HG02610 (cell line): ENCODE results near the gene PROSER2.

Source experiments
- ATAC-seq: cut with Tn5 transposase; IDR thresholded peaks from one replicate; pipeline ENCODE4 v1.9.1; 2021; ENCODE audit warnings: mild to moderate bottlenecking, moderate library complexity; ENCODE audit not compliant: unreplicated experiment

Gene PROSER2

DNA sequence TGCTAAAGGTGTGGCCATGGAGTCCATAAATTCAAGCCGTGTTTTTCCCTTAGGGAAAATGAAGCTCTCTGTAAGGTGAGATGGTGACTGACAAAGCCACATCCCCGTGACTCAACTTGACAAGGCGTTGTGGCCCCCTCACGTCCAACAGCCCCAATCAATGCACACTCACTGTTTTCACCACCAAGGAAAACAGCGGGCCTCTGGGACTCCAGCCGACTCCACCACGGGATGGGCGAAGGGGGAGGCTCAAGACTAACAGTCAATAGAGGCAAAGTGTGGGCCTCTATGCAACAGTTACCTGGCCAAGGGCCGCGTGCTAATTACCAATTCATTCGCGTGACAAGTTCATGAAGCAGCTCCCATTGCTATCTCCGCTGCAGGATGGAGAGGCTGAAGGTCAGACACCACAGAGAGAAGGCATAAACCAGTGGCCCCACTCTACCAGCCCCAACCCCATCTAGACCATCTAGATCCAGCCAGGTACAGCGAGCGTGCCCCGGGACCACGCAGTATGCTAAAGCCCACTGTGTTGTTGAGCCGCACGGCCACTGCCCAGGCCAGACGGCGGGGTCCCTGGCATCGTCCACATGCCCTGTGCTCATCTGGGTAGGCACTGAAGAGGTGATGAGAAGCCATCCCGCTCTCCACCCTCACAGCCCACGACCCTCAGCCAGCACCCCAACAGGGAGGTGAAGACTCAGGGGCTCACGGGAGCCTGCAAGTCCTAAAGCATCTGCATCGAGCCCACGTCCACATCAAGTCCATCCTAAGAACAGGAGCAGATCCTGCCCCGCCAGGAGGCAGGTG is 76.1 kb downstream of the PROSER2 start:
- no peak for ATAC-seq

DNA sequence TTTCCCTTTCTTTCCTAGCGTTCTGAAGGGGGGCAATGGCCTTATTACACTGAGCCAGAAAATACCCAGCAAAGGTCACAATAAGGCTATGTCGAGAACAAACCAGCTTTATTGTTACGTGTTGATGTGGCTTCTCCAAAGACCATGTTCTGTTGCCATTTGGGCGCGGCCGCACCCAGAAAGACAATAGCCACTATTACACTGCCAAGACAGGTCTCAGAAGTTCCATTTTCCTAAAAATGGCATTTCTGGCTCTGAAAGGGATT is 77.8 kb downstream of the PROSER2 start:
- ATAC-seq = no peak

DNA sequence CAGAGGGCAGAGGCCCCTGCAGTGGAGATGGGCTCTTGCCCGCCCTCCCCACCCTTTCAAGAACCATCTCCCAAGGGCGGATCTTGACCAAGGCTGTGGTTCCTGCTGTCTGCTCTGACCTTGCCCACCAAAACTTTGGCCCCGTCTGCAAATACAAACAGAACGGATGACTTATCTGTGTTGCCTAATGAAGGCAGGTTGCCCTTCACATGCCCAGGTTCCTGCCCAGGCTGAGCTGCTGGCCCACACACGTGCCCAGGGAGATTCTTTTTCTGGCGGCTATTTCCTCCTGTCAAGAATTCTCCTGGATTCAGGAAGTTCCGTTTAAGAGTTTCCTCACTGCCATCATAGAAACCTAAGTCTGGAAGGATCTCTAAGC is 78.3 kb downstream of the PROSER2 start:
- ATAC-seq = no peak

DNA sequence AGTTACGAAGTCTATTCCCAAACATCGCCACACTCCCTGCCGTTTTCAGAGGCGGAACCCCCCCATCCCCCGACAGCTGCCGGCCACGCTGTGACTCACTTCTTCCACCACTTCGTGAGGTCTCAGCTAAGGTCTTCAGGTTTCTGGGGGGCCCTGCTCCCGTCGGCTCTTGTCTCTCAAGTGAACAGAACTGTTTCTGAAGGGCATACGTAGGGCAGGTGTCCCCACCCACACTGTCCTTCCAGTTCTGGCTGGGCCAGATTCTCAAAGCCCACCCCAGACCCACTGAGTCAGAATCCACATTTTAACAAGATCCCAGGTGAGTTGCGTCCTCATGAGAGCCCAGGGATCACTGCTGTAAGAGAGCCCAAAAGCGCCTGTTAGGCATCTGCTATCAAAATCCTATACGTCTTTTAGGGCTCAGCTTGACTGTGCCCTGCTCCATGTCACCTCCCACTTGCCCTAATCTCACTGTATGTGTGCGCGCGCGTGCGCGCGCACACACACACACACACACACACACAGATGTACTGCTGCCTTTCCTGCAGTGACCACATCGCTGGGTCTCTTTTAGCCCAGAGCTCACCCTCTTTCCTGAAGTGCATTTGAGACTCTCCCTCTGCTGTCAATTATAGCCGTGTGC is 78.8 kb downstream of the PROSER2 start:
- no peak for ATAC-seq

DNA sequence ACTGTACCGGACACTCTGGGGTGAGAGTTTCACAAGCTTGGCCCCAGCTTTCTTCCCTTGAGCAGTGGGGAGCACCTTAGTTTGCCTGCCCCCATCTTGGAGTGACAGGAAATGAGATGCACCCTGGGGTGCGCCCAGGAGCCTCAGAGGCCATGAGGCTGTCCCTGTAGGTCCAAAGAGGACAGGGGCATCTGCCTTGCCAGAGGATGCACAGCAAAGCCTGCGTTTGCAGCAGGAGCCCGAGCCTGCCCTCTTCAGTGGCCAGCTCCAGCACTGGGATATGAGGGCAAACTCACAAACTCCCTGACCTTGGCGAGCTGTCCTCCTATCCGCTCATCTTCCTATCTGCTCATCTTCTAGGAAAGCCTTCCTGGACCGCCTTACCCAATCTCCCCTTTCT is 79.5 kb downstream of the PROSER2 start:
- ATAC-seq = no peak

DNA sequence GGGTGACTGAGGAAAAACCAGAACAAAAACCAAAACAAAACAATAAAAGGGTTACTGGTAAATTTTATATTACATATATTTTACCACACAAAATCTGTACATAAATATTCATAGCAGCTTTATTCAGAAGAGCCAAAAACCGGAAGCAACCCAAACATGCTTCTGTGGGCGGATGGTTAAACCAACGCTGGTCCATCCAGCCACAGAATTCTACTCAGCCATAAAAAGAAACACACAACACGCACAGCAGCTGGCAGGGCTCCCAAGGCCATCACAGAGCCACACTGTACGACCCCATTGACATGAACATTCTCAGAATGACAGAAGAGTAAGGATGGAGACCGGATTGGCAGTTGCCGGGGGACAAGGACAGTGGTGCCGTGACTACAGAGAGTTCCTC is 83.6 kb downstream of the PROSER2 start:
- ATAC-seq = no peak

DNA sequence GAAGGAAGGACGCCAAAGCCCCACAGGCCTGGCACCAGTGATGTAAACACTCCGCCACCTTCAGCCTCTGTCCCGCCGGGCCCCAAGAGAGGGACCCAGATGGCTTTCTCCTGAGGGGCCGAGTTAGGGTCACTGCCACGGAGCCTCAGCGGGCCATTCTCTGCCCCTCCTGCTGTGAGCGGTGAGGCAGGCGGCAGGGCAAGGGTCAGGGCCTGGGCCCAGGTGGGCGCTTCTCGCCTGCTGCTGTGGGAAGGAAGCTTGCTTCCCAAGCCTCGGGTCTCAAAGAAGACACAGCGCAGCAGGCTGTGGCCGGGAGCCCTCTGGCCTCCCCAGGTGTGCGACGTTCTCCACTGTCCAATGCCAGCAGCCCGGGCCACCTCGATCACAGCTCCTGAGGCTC is 84.8 kb downstream of the PROSER2 start:
- no peak for ATAC-seq

DNA sequence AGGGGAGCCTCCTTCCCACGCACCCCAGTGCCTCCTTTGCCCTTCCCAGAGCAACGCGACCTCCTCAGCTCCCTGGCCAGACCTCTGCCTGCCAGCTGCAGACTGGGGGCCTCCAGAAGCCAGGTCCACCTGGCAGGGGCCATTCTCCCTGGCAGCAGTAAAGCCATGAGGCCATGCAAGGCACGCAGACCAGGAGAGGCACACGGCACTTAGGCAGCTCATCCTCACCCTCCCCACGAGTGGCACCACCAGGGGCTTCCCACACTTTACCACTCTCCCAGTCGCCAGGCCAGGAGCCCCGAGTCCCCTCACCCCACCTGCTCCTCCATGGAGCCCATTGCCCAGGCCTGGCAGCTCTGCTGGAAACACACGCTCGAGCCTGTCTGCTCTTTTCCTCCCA is 85.4 kb downstream of the PROSER2 start:
- ATAC-seq = no peak

DNA sequence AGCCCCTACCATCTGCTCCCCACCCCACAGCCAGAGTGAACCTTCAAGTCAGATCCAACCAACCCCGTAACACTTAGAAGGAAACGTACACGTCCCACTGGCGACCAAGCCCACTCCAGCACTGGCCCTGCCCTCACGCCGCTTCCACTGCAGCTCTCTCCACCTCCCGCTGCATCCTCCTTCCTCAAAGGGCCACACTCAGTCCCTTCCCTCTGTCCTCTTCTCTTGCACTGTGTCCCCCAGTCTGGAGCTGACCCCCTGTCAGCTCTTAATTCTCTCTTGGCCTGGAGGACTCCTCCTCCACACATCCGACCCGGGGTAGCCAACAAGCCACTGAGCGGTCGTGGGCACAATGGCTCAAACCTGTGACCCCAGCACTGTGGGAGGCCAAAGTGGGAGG is 85.8 kb downstream of the PROSER2 start:
- ATAC-seq = no peak

DNA sequence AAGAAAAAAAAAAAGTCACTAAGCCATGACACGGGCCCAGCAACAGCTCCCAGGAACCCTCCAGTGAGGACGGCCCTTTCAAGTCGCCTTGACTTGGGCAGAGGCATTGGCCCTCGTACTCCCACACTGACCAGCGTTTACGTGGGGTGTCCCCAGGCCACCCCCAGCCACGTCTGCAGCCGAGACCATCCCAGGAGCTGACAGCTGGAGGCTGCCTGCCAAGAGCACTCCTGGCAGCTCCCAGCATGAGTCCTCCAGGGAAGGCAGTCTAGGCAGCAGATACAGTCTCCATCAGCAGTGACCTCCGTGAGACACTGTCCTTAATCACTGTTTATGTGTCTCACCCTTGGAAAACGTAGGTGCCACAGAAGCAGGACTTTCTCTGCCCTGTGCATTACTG is 86.5 kb downstream of the PROSER2 start:
- ATAC-seq = no peak

DNA sequence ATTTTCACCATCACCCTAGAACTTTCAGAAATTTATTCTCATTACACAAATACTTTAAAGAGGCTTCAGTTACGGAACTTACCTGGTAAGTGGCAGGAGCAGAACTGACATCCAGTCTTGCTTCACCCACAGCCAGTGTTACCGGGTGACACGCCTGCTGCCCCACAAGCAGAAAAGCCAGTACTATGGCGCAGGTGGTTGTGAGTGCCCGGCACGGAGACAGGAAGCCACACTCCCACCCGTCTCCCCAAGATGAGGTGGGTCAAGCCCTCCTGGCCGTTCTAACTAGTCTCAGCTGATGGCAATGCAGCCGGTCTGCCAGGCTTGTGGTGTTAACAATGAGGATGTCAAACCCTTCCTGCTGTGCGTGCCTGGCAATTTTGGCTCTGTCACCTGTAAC is 86.9 kb downstream of the PROSER2 start:
- no peak for ATAC-seq

DNA sequence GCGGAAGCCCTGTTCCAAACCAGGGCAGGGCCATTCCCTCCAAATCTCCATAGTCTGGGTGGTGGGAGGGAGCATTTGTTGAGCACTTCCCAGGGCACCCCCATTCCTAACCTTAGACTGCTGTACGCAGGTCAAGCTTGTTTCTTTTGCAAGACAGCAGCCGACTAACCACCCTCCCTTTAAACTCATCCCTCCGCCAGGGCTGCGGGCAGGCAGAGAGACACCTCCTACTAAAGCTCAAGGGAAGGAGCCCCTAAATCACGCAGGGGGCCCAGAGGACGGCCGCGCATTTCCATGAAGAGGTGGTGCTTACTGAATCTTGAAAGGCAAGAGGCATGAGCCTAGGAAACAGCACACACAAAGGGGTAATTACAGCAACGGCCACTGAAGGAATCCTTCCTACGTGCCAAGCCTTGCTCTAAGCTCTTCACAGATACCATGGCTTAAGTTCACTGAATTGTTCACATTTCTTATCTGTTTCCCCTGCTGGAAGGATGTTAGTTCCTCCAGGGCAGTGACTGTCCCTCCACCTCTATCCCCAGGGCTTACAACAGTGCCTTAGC is 90.0 kb downstream of the PROSER2 start:
- ATAC-seq = no peak

DNA sequence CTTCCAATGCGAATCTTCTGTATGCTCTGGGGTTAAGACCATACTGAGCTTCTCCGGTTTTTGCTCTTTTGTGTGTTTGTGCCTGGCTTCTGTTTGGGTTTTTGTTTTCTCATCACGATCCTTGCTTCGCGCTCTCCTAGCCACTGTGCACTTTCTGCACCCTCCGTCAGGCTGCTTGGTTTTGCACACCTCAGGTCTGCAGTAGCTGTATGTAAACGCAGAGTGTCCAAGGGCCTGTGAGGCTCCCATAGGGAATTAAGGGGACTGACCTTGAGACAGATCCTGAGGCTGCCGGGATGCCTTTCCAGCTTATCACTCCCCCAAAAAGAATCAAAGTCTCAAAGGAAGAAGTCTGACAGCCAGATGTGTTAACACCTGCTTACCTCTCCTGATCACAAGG is 95.2 kb downstream of the PROSER2 start:
- ATAC-seq = no peak

DNA sequence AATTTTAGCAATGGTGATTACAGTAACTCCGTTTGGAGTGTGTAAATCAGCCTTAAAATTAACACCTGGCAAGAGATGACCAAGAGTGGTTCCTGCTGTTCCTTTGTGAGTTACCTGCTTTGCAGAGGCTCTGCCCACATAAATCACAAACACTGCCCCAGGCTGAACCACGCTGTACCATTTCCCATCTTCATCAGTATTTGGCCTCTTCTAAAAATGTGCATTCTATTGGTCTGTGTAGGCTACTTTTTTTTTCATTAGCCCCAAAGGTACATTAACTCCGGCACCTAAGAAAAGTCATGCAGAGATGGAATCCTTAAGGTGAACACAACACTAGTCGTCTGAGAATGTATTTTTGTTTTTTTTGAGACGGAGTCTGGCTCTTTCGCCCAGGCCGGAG is 96.1 kb downstream of the PROSER2 start:
- ATAC-seq = no peak
